IPS DF 19.7 (cell line): ENCODE measurements around the gene TRMT13.

Experiments used
- DNase-seq: peaks from one replicate; pipeline ENCODE4 v3.0.0-alpha.2; 2013; ENCODE audit warnings: low read depth, low spot score

The TRMT13 gene, protein sequence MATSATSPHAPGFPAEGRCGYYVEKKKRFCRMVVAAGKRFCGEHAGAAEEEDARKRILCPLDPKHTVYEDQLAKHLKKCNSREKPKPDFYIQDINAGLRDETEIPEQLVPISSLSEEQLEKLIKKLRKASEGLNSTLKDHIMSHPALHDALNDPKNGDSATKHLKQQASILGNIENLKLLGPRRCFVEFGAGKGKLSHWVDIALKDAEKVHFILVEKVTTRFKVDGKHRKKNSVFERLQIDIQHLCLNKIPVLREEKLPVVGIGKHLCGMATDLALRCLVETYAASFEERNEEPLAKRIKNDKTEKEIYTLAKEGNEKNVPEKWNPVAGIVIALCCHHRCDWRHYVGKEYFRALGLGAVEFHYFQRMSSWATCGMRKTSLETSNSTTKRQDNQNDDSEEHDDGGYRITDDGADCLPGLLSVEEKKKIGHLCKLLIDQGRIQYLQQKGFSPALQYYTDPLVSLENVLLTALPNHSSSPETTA

GRCh38 chr1:100132566-100133477 lies at the start of gene TRMT13, which contains the start of gene SASS6:
Gene TRMT13 (plus strand): TSS chr1:100133163. CDS start chr1:100133169, 6 bp downstream.
Gene SASS6 (minus strand): TSS chr1:100132930. CDS start chr1:100132814, 116 bp downstream.
- peak; percentile 94 for DNase-seq

- no peak for DNase-seq
Observed at GRCh38 chr1:100087396-100087795, 45.6 kb upstream of the TRMT13 start.

DNA sequence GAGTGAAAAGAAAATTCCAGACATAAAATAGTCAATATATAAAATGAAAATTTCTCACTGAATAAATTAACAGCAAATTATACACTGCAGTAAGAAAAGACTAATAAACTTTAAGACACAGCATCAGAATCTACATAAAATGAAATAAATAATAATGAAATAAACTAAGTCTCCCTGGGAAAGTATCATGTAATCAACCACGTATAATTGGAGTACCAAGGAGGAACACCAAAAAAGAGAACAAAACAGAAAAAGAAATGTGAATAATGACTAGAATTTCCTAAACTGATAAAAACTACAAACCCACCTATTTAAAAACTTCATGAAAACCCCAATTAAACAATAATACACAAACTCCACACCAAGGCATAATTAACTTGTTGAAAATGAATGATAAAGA lies 43.9 kb upstream of the TRMT13 start:
- no peak for DNase-seq

GRCh38 chr1:100090471-100090870 lies 42.5 kb upstream of the TRMT13 start:
- DNase-seq: no peak

GRCh38 chr1:100100202-100100601 lies 32.8 kb upstream of the TRMT13 start:
- no peak for DNase-seq

DNA sequence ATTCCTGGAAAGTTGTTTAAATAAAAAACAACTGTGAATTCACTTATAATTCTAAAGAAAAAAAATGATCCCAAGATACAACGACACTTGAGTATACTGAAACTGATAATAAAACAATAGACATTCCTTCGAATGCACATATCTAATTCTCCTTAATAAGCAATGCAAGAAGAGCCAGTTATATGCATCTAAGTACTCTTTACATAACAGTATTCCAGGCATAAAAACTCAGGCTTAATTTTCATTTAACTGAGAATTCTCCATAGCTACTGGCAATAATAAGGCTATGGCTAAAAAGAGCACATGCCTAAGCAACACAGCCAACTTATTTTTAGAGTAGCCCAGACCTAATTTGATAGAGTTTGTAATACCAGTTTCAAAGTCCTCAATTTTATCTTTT lies 31.4 kb upstream of the TRMT13 start:
- no peak for DNase-seq

DNA sequence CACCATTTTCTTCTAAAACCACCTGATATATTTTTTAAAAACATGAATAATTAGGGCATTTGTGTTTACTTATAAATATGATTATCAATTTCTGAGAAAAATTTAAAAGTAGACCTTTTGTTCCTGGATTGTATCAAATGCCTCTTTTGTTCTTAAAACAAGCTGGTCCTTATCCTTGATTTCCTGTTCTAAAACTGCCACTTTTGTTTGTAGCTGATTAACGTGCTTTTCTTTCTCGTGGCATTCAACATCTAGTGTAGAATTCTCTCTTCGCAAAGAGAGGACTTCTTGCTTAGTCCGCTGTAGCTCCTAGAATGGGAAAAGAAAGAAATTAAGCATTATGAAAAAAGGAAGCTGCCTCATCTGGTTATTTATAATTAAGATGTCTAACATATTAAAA lies 25.3 kb upstream of the TRMT13 start:
- no peak for DNase-seq

DNA sequence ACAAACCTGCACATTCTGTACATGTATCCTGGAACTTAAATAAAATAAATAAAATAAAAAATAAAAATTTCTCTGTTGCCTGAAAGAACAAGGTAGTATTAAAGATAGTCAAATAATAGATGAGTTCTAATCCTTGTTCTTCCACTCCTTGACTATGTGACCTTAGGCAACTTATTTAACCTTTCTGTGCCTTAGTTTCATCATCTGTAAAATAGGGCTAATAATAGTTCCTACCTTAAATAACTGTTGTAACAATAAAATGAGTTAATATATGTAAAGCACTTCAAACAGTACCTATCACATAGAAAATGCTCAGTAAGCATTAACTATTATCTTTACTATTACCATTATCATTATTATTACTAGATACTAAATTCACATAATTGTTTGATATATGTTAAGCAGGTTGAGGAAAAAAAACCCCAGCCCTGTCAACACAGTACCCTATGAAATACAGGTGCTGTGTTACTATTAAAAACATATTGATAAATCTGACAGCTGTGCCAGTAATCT lies 23.4 kb upstream of the TRMT13 start:
- DNase-seq: no peak

DNA sequence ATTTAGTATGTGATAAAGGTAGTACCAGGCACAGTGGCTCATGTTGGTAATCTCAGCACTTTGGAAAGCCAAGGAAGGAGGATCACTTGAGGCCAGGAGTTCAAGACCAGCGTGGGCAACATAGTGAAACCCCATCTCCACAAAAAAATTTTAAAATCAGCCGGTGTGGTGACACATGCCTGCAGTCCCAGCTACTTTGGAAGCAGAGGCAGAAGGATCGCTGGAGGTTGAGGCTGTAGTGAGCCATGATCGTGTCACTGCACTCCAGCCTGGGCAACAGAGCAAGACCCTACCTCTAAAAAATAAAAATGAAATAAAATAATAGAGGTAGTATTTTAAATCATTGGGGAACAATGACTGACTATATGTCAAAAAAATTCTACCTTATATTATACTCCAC lies 17.4 kb upstream of the TRMT13 start:
- DNase-seq: no peak

GRCh38 chr1:100122177-100122576 lies 10.8 kb upstream of the TRMT13 start:
- DNase-seq: no peak

DNA sequence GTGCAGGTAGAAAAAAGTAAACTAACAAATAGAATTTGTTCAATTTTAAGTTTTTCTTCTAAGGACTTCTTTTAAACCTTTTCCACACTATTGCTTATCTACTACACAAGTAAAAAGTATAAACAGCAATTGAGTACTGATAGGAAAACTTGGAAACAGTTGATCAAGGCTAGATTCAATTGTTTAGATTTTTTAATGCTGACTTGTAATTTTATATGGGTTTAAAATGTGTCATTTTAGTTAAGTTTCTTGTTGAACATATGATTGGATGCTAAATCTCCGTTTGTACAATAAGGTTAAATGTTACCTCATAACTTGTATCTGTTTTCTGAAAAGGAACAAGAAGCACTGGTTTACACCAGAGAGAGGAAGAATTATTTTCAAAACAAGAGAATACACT lies 5.7 kb upstream of the TRMT13 start:
- no peak for DNase-seq

GRCh38 chr1:100130552-100131077 lies 2.3 kb upstream of the TRMT13 start:
- DNase-seq: no peak

DNA sequence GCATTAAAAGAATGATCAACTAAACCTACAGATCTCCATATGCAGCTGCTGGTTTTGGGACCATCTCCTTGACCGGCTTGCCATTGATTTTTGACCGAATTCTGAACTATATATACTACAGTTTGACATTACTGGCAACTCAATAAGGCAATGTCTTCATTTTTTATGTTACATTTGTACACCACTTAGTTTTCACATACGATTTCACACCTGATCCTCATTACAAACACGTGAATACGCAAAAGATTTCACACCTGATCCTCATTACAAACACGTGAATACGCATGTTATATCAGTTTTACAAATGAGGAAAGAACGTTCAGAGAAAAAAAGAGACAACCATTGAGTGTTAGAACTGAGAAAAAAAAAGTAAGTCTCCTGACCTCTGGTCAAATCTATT lies 1.3 kb upstream of the TRMT13 start:
- no peak for DNase-seq

GRCh38 chr1:100134872-100135271 lies 1.9 kb downstream of the TRMT13 start:
- no peak for DNase-seq

GRCh38 chr1:100137602-100138001 lies 4.6 kb downstream of the TRMT13 start:
- no peak for DNase-seq

DNA sequence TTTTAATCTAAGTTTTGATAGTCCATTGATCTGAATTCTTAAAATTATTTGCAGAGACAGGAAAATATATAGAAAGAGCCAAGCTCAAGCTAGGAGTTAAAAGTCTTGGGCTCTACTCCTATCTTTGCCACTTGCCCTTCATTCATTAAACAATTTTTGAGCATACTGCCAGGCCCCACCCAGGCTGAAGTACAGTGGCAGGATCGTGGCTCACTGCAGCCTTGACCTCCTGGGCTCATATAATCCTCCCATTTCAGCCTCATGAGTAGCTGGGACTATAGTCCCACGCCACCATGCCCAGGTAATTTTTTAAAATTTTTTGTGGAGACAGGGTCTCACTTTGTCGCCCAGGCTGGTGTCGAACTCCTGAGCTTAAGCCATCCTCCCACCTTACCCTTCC lies 8.2 kb downstream of the TRMT13 start:
- no peak for DNase-seq

GRCh38 chr1:100142343-100142742 lies 9.4 kb downstream of the TRMT13 start:
- no peak for DNase-seq

- no peak for DNase-seq
Observed at GRCh38 chr1:100145116-100145515, 12.2 kb downstream of the TRMT13 start.

GRCh38 chr1:100146958-100147357 lies 14.0 kb downstream of the TRMT13 start:
- DNase-seq: no peak

GRCh38 chr1:100147875-100148274 lies 14.9 kb downstream of the TRMT13 start:
- peak; percentile 15 for DNase-seq

GRCh38 chr1:100151679-100152078 lies 18.7 kb downstream of the TRMT13 start:
- no peak for DNase-seq

DNA sequence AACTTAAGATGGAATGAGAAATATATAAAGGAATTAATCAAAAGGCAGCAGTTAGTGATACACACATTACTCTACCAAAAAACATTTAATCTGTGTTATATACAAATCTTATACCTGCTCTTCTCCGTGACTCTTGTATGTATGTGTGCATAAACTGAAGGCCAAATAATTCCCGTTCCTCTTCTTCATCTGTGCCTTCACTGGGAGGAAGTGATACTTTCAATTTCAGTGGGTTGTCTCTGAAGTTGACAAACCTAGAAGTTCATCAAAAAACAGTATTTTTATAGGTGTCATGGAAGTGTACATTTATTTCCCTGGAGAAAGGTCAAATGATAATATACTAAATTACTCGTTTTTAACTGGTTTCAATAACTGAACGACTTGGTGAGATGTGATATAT lies 19.3 kb downstream of the TRMT13 start:
- DNase-seq: no peak
